Measurements from ENCODE around the gene OGFOD3. TPM values are rescaled to one million over a fixed set of nuclear protein-coding genes. Genes with fewer than 3 reads are reported as not detected.

The OGFOD3 gene
- total RNA-seq, 2 experiments from 2014 or later, result 12.9 to 13.7 TPM

GRCh38 chr17:82408288-82408937 lies 10.0 kb downstream of the OGFOD3 start:
- CTCF ChIA-PET, result no interaction called here
- Mint-ChIP-seq H3K9me3 (no peaks in the 10 kb centered on the region), H3K27me3 (no peaks in the 10 kb centered on the region), H3K36me3 (ENCODE audit: low read depth) (peaks cover 36% of the 10 kb centered on the region), H3K27ac (no peak overlapping the region), H3K4me3 (no peak overlapping the region), H3K4me1 (ENCODE audit: low read depth) (no peaks in the 10 kb centered on the region)
- intact Hi-C loops (cut with DNase I, micrococcal nuclease), result no loop called here
- Histone ChIP-seq H3K4me3 (ENCODE audit: low read length) (no peak overlapping the region), H3K36me3 (ENCODE audit: insufficient read depth, low read length) (peaks cover 25% of the 10 kb centered on the region), H3K4me1 (ENCODE audit: insufficient read depth, low read length) (no peaks in the 10 kb centered on the region), H3K27me3 (ENCODE audit: control insufficient read depth in 1 of 2, insufficient read depth in 2 of 2, low read length in 2 of 2) (no peaks in the 10 kb centered on the region), H3K27ac (ENCODE audit: low read depth in 1 of 2, low read length in 2 of 2) (no peak overlapping the region), H3K9me3 (ENCODE audit: control insufficient read depth in 1 of 2, insufficient read depth in 1 of 2, low read length in 2 of 2) (no peaks in the 10 kb centered on the region)
- no peak for DNase-seq
- no peak for ATAC-seq (ENCODE audit: poor library complexity)
- POLR2A ChIA-PET, result no interaction called here
- no peak for TF ChIP-seq CTCF (IDR thresholded peaks at IDR 0.05)

- POLR2A ChIA-PET, result no interaction called here
These were observed 11.1 kb downstream of the OGFOD3 start for GRCh38 chr17:82407255-82407654.

GRCh38 chr17:82406131-82406671 lies 12.2 kb downstream of the OGFOD3 start:
- Histone ChIP-seq H3K4me1 (ENCODE audit: insufficient read depth, low read length) (peaks cover 8% of the 10 kb centered on the region), H3K36me3 (ENCODE audit: insufficient read depth, low read length) (peaks cover 27% of the 10 kb centered on the region), H3K9me3 (ENCODE audit: control insufficient read depth in 1 of 2, insufficient read depth in 1 of 2, low read length in 2 of 2) (no peaks in the 10 kb centered on the region), H3K27ac (ENCODE audit: low read depth in 1 of 2, low read length in 2 of 2) (no peak overlapping the region), H3K27me3 (ENCODE audit: control insufficient read depth in 1 of 2, insufficient read depth in 2 of 2, low read length in 2 of 2) (no peaks in the 10 kb centered on the region), H3K4me3 (ENCODE audit: low read length) (no peak overlapping the region)
- POLR2A ChIA-PET, result no interaction called here
- Mint-ChIP-seq H3K27me3 (no peaks in the 10 kb centered on the region), H3K9me3 (no peaks in the 10 kb centered on the region), H3K4me3 (no peak overlapping the region), H3K27ac (no peak overlapping the region), H3K4me1 (ENCODE audit: low read depth) (peaks cover 7% of the 10 kb centered on the region), H3K36me3 (ENCODE audit: low read depth) (peaks cover 39% of the 10 kb centered on the region)
- intact Hi-C loops (cut with DNase I, micrococcal nuclease), result no loop called here
- TF ChIP-seq CTCF (IDR thresholded peaks at IDR 0.05), result no peak
- no peak for ATAC-seq (ENCODE audit: poor library complexity)
- CTCF ChIA-PET, result no interaction called here
- DNase-seq, result no peak

More at GRCh38 chr17:82407255-82407654, 11.1 kb downstream of the OGFOD3 start:
- no peak overlapping the region for H3K4me3 ChIP-seq (ENCODE audit: low read length)
- no peak overlapping the region for H3K27ac ChIP-seq (ENCODE audit: low read depth in 1 of 2, low read length in 2 of 2)
- CTCF ChIA-PET, result no interaction called here
- intact Hi-C loops (cut with DNase I, micrococcal nuclease), result no loop called here
- no peak for ATAC-seq (ENCODE audit: poor library complexity)
- no peak for TF ChIP-seq CTCF (IDR thresholded peaks at IDR 0.05)
- DNase-seq, result peak in 1 of 14 experiments; percentile 17
- Mint-ChIP-seq H3K27ac (no peak overlapping the region), H3K9me3 (no peaks in the 10 kb centered on the region), H3K4me3 (no peak overlapping the region), H3K4me1 (ENCODE audit: low read depth) (peaks cover 3% of the 10 kb centered on the region), H3K27me3 (no peaks in the 10 kb centered on the region), H3K36me3 (ENCODE audit: low read depth) (peaks cover 39% of the 10 kb centered on the region)
- peaks cover 28% of the 10 kb centered on the region for H3K36me3 ChIP-seq (ENCODE audit: insufficient read depth, low read length)
- H3K9me3 ChIP-seq (ENCODE audit: control insufficient read depth in 1 of 2, insufficient read depth in 1 of 2, low read length in 2 of 2), result no peaks in the 10 kb centered on the region
- no peaks in the 10 kb centered on the region for H3K4me1 ChIP-seq (ENCODE audit: insufficient read depth, low read length)
- H3K27me3 ChIP-seq (ENCODE audit: control insufficient read depth in 1 of 2, insufficient read depth in 2 of 2, low read length in 2 of 2), result no peaks in the 10 kb centered on the region
